Measurements from ENCODE around the gene NANOS2. TPM values are rescaled to one million over a fixed set of nuclear protein-coding genes. Genes with fewer than 3 reads are reported as not detected.

The NANOS2 gene
- total and polyA plus RNA-seq, 9 of the 15 experiments (the other 6 are each of a cell fraction or from before 2014, with no cell fraction given): not detected

- TF ChIP-seq REST (IDR thresholded peaks at IDR 0.05; ENCODE audit: borderline replicate concordance): no peak
- 0 out of 2 replicates have a peak, but pooled peaks have one; percentile 27 for TF ChIP-seq REST (CRISPR knock-in tag; IDR thresholded peaks at IDR 0.05; ENCODE audit: low read depth)
- TF ChIP-seq RBFOX2 (IDR thresholded peaks at IDR 0.05; ENCODE audit: low read depth, low read length): peak; percentile 61
- TF ChIP-seq CCNT2 (IDR thresholded peaks at IDR 0.05; ENCODE audit: borderline replicate concordance, extremely low read depth, insufficient read length, low read depth, low read length): peak; percentile 73
- TF ChIP-seq SREBF1 (IDR thresholded peaks at IDR 0.05; ENCODE audit: borderline replicate concordance, low read depth, low read length): no peak
- TF ChIP-seq SIN3A (IDR thresholded peaks at IDR 0.05; ENCODE audit: borderline replicate concordance in 2 of 2, control insufficient read depth in 1 of 2, low read depth in 2 of 2, low read length in 2 of 2): peak in 1 of 2 experiments; percentile 4; a peak in 1 of 4 replicates
- TF ChIP-seq CXXC5 (CRISPR knock-in tag; IDR thresholded peaks at IDR 0.05): peak; percentile 78
- TF ChIP-seq NR3C1 (CRISPR knock-in tag; IDR thresholded peaks at IDR 0.05): peak; percentile 26
- TF ChIP-seq AFF1 (IDR thresholded peaks at IDR 0.05; ENCODE audit: low read depth in 1 of 2, partially characterized antibody in 2 of 2): peak in 1 of 2 experiments; percentile 93
- TF ChIP-seq MLLT1 (IDR thresholded peaks at IDR 0.05): no peak
- TF ChIP-seq PHF20 (IDR thresholded peaks at IDR 0.05; ENCODE audit: partially characterized antibody): peak; percentile 14
These were observed 28.8 kb downstream of the NANOS2 start, which contains the start of gene IRF2BP1 (continued) for GRCh38 chr19:45885556-45886426.

Measured in K562 (cell line).